Measurements from ENCODE around the gene GUCY2D.

The GUCY2D gene

DNA sequence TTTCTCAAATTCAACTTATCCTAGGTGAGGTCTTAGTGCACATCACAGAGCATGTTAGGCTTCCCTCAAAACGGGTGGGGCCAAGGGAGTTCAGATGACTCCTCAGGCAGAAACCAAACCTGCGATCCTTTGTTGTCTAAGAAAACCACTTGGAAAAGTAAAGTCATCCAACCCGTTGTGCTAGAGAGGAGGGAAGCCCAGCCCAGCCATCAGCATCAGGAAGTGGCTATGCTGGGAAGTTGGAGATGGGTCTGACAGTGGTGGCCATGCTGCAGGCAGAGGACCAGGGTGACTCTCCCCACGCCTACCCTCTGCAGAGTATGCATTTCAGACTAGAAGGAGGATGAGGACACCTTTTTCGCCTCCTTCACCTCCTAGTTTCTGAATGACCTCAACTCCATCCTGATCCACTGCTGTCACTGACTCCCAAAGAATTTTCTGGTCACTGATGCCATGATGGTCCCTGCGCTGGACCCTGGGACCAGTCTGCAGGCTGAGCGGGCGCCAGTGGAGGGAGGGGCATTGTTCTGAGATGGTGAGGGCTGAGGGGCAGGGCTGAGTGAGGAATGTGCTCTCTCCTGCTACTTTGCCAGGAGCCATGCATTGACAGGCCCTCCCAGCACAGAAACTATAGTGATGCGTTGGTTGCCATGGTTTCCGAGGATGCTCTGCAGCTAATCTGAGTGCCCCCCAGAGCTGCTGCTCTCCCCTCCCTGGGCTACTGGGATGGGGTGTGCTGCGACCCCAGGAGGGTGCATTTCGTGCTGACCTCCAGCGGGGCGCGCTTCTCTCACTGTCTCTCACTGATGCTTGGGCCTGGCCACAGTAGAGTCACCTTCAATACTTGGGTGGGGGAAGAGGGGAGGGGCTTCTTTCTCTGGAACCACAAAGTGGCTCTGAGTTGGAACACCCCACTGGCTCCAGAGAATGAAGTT, 64.7 kb downstream of the GUCY2D start:
- Histone ChIP-seq H3K79me2 (ENCODE audit: insufficient read depth, low read depth) (no peaks in the 10 kb centered on the region), H3K4me3 (IDR thresholded peaks at IDR 0.05; ENCODE audit: insufficient read depth, low read depth, low read length) (no peak overlapping the region), H3K27ac (no peak overlapping the region), H4K20me1 (ENCODE audit: insufficient read depth) (no peaks in the 10 kb centered on the region), H3K9ac (no peak overlapping the region), H3K4me2 (no peak overlapping the region), H3K27me3 (ENCODE audit: insufficient read depth, low read depth) (peaks cover 3% of the 10 kb centered on the region; the same call in 1 of the 2 replicates), H3K4me1 (ENCODE audit: low read depth, poor library complexity, severe bottlenecking) (no peaks in the 10 kb centered on the region), H3K36me3 (ENCODE audit: insufficient read depth) (no peaks in the 10 kb centered on the region), H2AFZ (ENCODE audit: low read depth) (no peak overlapping the region)
- TF ChIP-seq, protein P1, sequence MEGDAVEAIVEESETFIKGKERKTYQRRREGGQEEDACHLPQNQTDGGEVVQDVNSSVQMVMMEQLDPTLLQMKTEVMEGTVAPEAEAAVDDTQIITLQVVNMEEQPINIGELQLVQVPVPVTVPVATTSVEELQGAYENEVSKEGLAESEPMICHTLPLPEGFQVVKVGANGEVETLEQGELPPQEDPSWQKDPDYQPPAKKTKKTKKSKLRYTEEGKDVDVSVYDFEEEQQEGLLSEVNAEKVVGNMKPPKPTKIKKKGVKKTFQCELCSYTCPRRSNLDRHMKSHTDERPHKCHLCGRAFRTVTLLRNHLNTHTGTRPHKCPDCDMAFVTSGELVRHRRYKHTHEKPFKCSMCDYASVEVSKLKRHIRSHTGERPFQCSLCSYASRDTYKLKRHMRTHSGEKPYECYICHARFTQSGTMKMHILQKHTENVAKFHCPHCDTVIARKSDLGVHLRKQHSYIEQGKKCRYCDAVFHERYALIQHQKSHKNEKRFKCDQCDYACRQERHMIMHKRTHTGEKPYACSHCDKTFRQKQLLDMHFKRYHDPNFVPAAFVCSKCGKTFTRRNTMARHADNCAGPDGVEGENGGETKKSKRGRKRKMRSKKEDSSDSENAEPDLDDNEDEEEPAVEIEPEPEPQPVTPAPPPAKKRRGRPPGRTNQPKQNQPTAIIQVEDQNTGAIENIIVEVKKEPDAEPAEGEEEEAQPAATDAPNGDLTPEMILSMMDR (conservative IDR thresholded peaks at IDR 0.05; ENCODE audit: low read depth, low read length): no peak

- Histone ChIP-seq H2AFZ (ENCODE audit: low read depth) (no peak overlapping the region), H3K4me1 (ENCODE audit: low read depth, poor library complexity, severe bottlenecking) (no peaks in the 10 kb centered on the region), H3K27ac (no peak overlapping the region), H3K27me3 (ENCODE audit: insufficient read depth, low read depth) (no peaks in the 10 kb centered on the region), H3K36me3 (ENCODE audit: insufficient read depth) (no peaks in the 10 kb centered on the region), H3K4me3 (IDR thresholded peaks at IDR 0.05; ENCODE audit: insufficient read depth, low read depth, low read length) (no peak overlapping the region), H3K9ac (no peak overlapping the region), H4K20me1 (ENCODE audit: insufficient read depth) (no peaks in the 10 kb centered on the region), H3K4me2 (no peak overlapping the region), H3K79me2 (ENCODE audit: insufficient read depth, low read depth) (no peaks in the 10 kb centered on the region)
- TF ChIP-seq, protein P1 (conservative IDR thresholded peaks at IDR 0.05; ENCODE audit: low read depth, low read length): no peak
Measured at GRCh38 chr17:8067806-8068205, 65.4 kb downstream of the GUCY2D start.

DNA sequence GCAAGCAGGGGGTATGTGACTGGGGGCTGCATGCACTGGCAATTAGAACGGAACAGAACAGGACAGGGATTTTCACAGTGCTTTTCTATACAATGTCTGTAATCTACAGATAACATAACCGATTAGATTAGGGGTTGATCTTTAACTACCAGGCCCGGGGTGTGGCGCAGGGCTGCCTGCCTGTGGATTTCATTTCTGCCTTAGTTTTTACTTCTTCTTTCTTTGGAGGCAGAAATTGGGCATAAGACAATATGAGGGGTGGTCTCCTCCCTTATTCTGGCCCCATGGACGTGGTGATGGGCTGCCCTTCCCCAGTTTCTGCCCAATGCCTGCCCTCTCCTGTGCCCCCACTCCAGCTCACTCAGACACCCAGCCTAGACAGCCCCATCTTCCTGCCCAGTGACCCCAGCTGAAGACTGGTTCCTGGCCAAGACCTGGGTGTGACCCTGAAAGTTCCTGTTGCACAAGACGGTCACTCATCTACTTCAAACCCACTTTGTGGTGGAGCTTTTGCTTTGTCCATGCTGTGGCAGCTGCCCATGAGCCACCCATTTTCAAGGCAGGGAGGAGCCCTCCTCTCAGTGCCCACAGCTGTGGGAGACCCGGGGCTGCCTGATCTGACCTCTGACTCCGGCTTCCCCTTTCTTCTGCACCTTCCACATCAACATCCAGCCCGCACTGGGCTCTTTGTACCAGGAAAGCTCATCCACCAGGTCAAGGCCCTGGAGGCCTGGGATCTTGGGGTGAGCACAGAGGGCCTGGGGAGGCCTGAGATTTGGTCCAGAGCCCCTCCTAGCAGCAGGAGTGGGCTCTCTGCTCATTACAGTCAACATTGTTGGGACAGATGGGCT, 66.5 kb downstream of the GUCY2D start:
- Histone ChIP-seq H3K36me3 (ENCODE audit: insufficient read depth) (no peaks in the 10 kb centered on the region), H3K27ac (no peak overlapping the region), H3K27me3 (ENCODE audit: insufficient read depth, low read depth) (no peaks in the 10 kb centered on the region), H3K4me2 (no peak overlapping the region), H3K4me3 (IDR thresholded peaks at IDR 0.05; ENCODE audit: insufficient read depth, low read depth, low read length) (no peak overlapping the region), H3K9ac (no peak overlapping the region), H3K79me2 (ENCODE audit: insufficient read depth, low read depth) (no peaks in the 10 kb centered on the region), H2AFZ (ENCODE audit: low read depth) (no peak overlapping the region), H3K4me1 (ENCODE audit: low read depth, poor library complexity, severe bottlenecking) (no peaks in the 10 kb centered on the region), H4K20me1 (ENCODE audit: insufficient read depth) (no peaks in the 10 kb centered on the region)
- TF ChIP-seq, protein P1 (conservative IDR thresholded peaks at IDR 0.05; ENCODE audit: low read depth, low read length): no peak

- Histone ChIP-seq H3K4me1 (ENCODE audit: low read depth, poor library complexity, severe bottlenecking) (no peaks in the 10 kb centered on the region), H3K27me3 (ENCODE audit: insufficient read depth, low read depth) (no peaks in the 10 kb centered on the region), H2AFZ (ENCODE audit: low read depth) (no peak overlapping the region), H4K20me1 (ENCODE audit: insufficient read depth) (no peaks in the 10 kb centered on the region), H3K4me2 (no peak overlapping the region), H3K9ac (no peak overlapping the region), H3K36me3 (ENCODE audit: insufficient read depth) (no peaks in the 10 kb centered on the region), H3K4me3 (IDR thresholded peaks at IDR 0.05; ENCODE audit: insufficient read depth, low read depth, low read length) (no peak overlapping the region), H3K27ac (no peak overlapping the region), H3K79me2 (ENCODE audit: insufficient read depth, low read depth) (no peaks in the 10 kb centered on the region)
- TF ChIP-seq, protein P1 (conservative IDR thresholded peaks at IDR 0.05; ENCODE audit: low read depth, low read length): no peak
Measured at GRCh38 chr17:8069587-8069860, 67.1 kb downstream of the GUCY2D start.

Measured in KMS-11 (cell line).